SU-DHL-6 (cell line): ENCODE measurements around the gene IQSEC2.

Experiments used
- CTCF ChIP-seq: fragments of 200-600 bp; sonication (generic); IDR thresholded peaks from one replicate; pipeline ENCODE4 v1.5.1; 2017; ENCODE audit warnings: antibody characterized with exemption, mild to moderate bottlenecking, low read length, moderate library complexity; ENCODE audit not compliant: insufficient read depth, poor library complexity, severe bottlenecking
- EZH2phosphoT487 ChIP-seq: fragments of 200-600 bp; sonication (generic), shearing (Covaris generic); conservative IDR thresholded peaks from 2 replicates; pipeline ENCODE4 v1.6.1; 2018; ENCODE audit warnings: mild to moderate bottlenecking, antibody characterized with exemption, low read length, moderate library complexity, mixed read lengths

- TF ChIP-seq CTCF (no peak), EZH2phosphoT487 (no peak)
These were observed 30.8 kb downstream of the IQSEC2 start for GRCh38 chrX:53250556-53250955.
